K562 (cell line): ENCODE measurements around the gene HMCN2. TPM values are rescaled to one million over a fixed set of nuclear protein-coding genes. Genes with fewer than 3 reads are reported as not detected.
A peak's percentile ranks its signal among the peaks of the same experiment; 100 is the strongest.

Experiments
- ATAC-seq: fragments of 200-7000 bp; cut with Tn5 transposase; 3 replicates; pipeline ENCODE4 v1.9.1; 2020; ENCODE audit warnings: moderate library complexity
- BruUV-seq: library from RNA; stranded (reverse); fragments of 400-500 nt; replicated peaks from 2 replicates; lab custom pipeline; 2021; lab: Mats Ljungman, UMichigan
- CTCF ChIA-PET: fragments of 300-600 bp; formaldehyde crosslinking; extraction: SDS; loops from one replicate; lab custom pipeline; 2021; ENCODE audit warnings: low intra/inter-chr PET ratio; lab: Yijun Ruan, JAX
- POLR2A ChIA-PET: fragments of 300-600, 350-650 bp; sonication (Branson Sonifier 250); formaldehyde crosslinking; extraction: SDS; loops from one replicate; lab custom pipeline; 2021; ENCODE audit warnings: antibody characterized with exemption, inconsistent platforms; lab: Yijun Ruan, JAX
- DNase-seq, 4 experiments: peaks; one replicate each; pipeline versions ENCODE4 v3.0.0 to v3.0.0-alpha.2; 2011 to 2018; ENCODE audit warnings: low spot score in 3 of 4, mixed read lengths in 3 of 4; ENCODE audit errors: extremely low read depth in 1 of 4
- FAIRE-seq: peaks from 2 replicates; lab custom pipeline; 2011; peaks lifted over from hg19 to GRCh38; lab: Jason Lieb, UNC
- H2AFZ ChIP-seq: 2 replicates; pipeline ENCODE4 v1.6.0; 2011; ENCODE audit warnings: low read depth, low read length, control low read depth, inconsistent platforms
- H3K27ac ChIP-seq: fragments of 200-600 bp; 3 replicates; pipeline ENCODE4 v1.8.0; 2011; ENCODE audit warnings: low read depth, mild to moderate bottlenecking, control low read depth, inconsistent platforms, low read length, moderate library complexity, mixed read lengths; ENCODE audit errors: extremely low read depth
- H3K27me3 ChIP-seq, 2 experiments: fragments of 300-600 bp in 1 of 2; 2 replicates in 1 of 2; 3 replicates in 1 of 2; pipeline versions ENCODE4 v1.6.0 to v1.8.0; 2011; ENCODE audit warnings: inconsistent platforms in 2 of 2, low read length in 2 of 2, mild to moderate bottlenecking in 1 of 2, mixed read lengths in 1 of 2, moderate library complexity in 1 of 2; ENCODE audit not compliant: control insufficient read depth in 2 of 2, insufficient read depth in 2 of 2
- H3K36me3 ChIP-seq: fragments of 300-600 bp; 3 replicates; pipeline ENCODE4 v1.8.0; 2011; ENCODE audit warnings: mild to moderate bottlenecking, low read length, inconsistent platforms; ENCODE audit not compliant: control insufficient read depth, insufficient read depth
- H3K4me1 ChIP-seq, 2 experiments: fragments of 200-600 bp in 1 of 2; replicated peaks in 1 of 2; 2 replicates in 1 of 2; 3 replicates in 1 of 2; pipeline versions ENCODE4 v1.5.1 to v1.8.0; 2011; ENCODE audit warnings: inconsistent platforms in 2 of 2, low read length in 2 of 2, mild to moderate bottlenecking in 1 of 2, mixed read lengths in 1 of 2, moderate library complexity in 1 of 2; ENCODE audit not compliant: control insufficient read depth in 2 of 2, insufficient read depth in 2 of 2
- H3K4me2 ChIP-seq: 2 replicates; pipeline ENCODE4 v1.6.1; 2011; ENCODE audit warnings: low read length, control low read depth, inconsistent platforms, mixed read lengths; ENCODE audit not compliant: insufficient read depth
- H3K4me3 ChIP-seq: fragments of 200-600 bp; sonication (generic), shearing (Covaris generic); 2 replicates; pipeline ENCODE4 v1.5.1; 2016; ENCODE audit warnings: control low read depth, inconsistent platforms
- H3K79me2 ChIP-seq: fragments of 200-600 bp; 3 replicates; pipeline ENCODE4 v1.8.0; 2011; ENCODE audit warnings: low read length, inconsistent platforms; ENCODE audit not compliant: control insufficient read depth, insufficient read depth
- H3K9ac ChIP-seq, 2 experiments: 2 replicates each; pipeline versions ENCODE4 v1.6.0 to v1.6.1; 2011; ENCODE audit warnings: low read depth in 2 of 2, low read length in 2 of 2, control low read depth in 1 of 2, inconsistent platforms in 1 of 2, mild to moderate bottlenecking in 1 of 2, mixed read lengths in 1 of 2; ENCODE audit not compliant: insufficient read depth in 1 of 2
- H3K9me1 ChIP-seq: one replicate; pipeline ENCODE4 v1.6.0; 2011; ENCODE audit warnings: inconsistent platforms, mild to moderate bottlenecking, low read length, moderate library complexity; ENCODE audit not compliant: control insufficient read depth, insufficient read depth
- H3K9me3 ChIP-seq: replicated peaks from 2 replicates; pipeline ENCODE4 v1.5.1; 2011; ENCODE audit warnings: low read depth, low read length, inconsistent platforms; ENCODE audit not compliant: control insufficient read depth, insufficient read depth
- H4K20me1 ChIP-seq: replicated peaks from 2 replicates; pipeline ENCODE4 v1.6.1; 2011; ENCODE audit warnings: low read length, inconsistent platforms, mixed read lengths; ENCODE audit not compliant: control insufficient read depth, insufficient read depth
- E2F3 ChIP-seq: fragments of 250-450 bp; sonication (Bioruptor Pico); IDR thresholded peaks from 2 replicates; pipeline ENCODE4 v1.4.0; 2020; ENCODE audit warnings: mild to moderate bottlenecking
- NRF1 ChIP-seq, 2 experiments: fragments of 450-650 bp; IDR thresholded peaks in 1 of 2; conservative IDR thresholded peaks in 1 of 2; 2 replicates each; pipeline ENCODE4 v1.6.1; 2014; ENCODE audit warnings: mild to moderate bottlenecking in 2 of 2
- POLR2G ChIP-seq: fragments of 200-400 bp; formaldehyde crosslinking; IDR thresholded peaks from 2 replicates; pipeline ENCODE4 v1.6.1; 2017; ENCODE audit warnings: low read depth, mild to moderate bottlenecking, antibody characterized with exemption, low read length, moderate library complexity
- WGBS: fragments of 100-300 bp; shearing (Covaris generic); methylation state at CpG from one replicate; pipeline ENCODE4 v1.1.6; 2016; ENCODE audit warnings: low coverage, mixed read lengths; ENCODE audit not compliant: insufficient coverage; ENCODE audit errors: missing lambda C conversion rate; 5-methylcytosine and 5-hydroxymethylcytosine counted together
- in situ Hi-C: fragments of 300-500 bp; cut with MboI; formaldehyde crosslinking; loops from 4 replicates; pipeline ENCODE4 v1.15.0; 2018; ENCODE audit warnings: inconsistent platforms, mixed read lengths
- intact Hi-C: fragments of 100-400 bp; cut with micrococcal nuclease; formaldehyde crosslinking; loops from 2 replicates; pipeline ENCODE4 v1.14.2; 2022
- polyA plus RNA-seq, 8 experiments: library from polyadenylated mRNA; depleted of rRNA in 4 of 8; stranded (reverse) in 5 of 8; unstranded in 3 of 8; fragments of >200 nt; fragmentation: Nextera tagmentation in 2 of 8; fragmentation: Illumina TruSeq in 1 of 8; extraction: Ambion mirVana in 2 of 8; extraction: Trizol in 1 of 8; gene quantifications; 2 replicates each; pipeline versions ENCODE4 v1.2.1 to v1.2.3, GENCODE V29; 2011 to 2014; ENCODE audit warnings: inconsistent platforms in 1 of 8, missing spikeins in 1 of 8
- total RNA-seq, 7 experiments: library from RNA; depleted of rRNA in 6 of 7; stranded (reverse); fragments of >200 nt in 6 of 7; fragmentation: Illumina TruSeq in 2 of 7; extraction: Trizol in 2 of 7; gene quantifications; 2 replicates each; pipeline versions ENCODE4 v1.2.1 to v1.2.3, GENCODE V29; 2011 to 2021; ENCODE audit warnings: low replicate concordance in 1 of 7

The HMCN2 gene
- total and polyA plus RNA-seq, 9 of the 15 experiments (the other 6 are each of a cell fraction or from before 2014, with no cell fraction given) = 0.01 TPM; not detected in 8

DNA sequence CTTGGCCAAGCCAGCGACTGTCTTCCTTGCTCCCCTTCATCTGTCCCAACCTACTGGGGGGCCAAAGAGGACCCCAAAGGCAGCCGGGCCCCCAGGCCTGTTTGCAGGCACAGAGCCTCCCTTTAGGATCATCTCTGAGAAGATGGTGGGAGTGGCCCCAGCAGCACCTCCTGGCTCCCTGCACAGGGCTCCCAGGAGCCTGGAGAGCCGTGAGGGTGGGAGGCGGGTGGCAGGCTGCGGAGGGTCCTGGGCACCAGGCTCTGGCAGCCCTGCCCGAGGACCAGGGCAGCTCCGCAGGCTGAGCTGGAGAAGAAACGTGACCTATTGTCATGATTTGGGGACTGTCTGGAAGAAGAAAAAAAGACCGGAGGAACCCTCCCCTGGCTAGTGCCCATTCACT lies 212.6 kb downstream of the HMCN2 start:
- no peak overlapping the region for H2AFZ ChIP-seq
- 24% methylated on average over 4 of the region's 9 CpGs for WGBS
- peaks cover 0 to 23% of the 10 kb centered on the region in 2 experiments; a peak in 3 of 5 replicates for H3K27me3 ChIP-seq
- no peak overlapping the region for H3K4me2 ChIP-seq
- ChIA-PET POLR2A (interaction anchor here (1.2 to 1.5 kb wide), 2 partner anchors 8 to 54 kb away, joined by 3 to 4 read pairs; no protein-coding TSS in a partner anchor), CTCF (interaction anchor here (0.5 kb wide), 1 partner anchor 143 kb away, joined by 3 read pairs; no protein-coding TSS in a partner anchor)
- peaks cover 0 to 31% of the 10 kb centered on the region in 2 experiments; a peak in 3 of 5 replicates for H3K4me1 ChIP-seq
- H3K36me3 ChIP-seq = no peaks in the 10 kb centered on the region
- ATAC-seq (no peak), FAIRE-seq (no peak), DNase-seq (no peak)
- TF ChIP-seq NRF1 (conservative IDR thresholded peaks at IDR 0.05 in 1 of 2, IDR thresholded peaks at IDR 0.05 in 1 of 2) = no peak
- TF ChIP-seq POLR2G = 0 out of 2 replicates have a peak, but pooled peaks have one; percentile 9
- TF ChIP-seq E2F3 = no peak
- no peak overlapping the region for H3K4me3 ChIP-seq
- no peaks in the 10 kb centered on the region for H3K9me3 ChIP-seq
- H3K9me1 ChIP-seq = no peaks in the 10 kb centered on the region
- H3K79me2 ChIP-seq = no peaks in the 10 kb centered on the region
- H3K27ac ChIP-seq = no peak overlapping the region
- BruUV-seq = no TSS peak
- in situ Hi-C loops (no loop called here), intact Hi-C loops (no loop called here)
- no peak overlapping the region for H3K9ac ChIP-seq
- 0 out of 2 replicates have a peak, but pooled peaks cover 9% of the 10 kb centered on the region for H4K20me1 ChIP-seq
